Sigmoid colon (tissue), 4 donors: ENCODE data around the gene ZNF691.
"Not testable (repeated sequence)": the region's sequence is repeated elsewhere in the genome, so short reads cannot be mapped to it uniquely, and the experiment has no call there.

Source experiments
- EP300 ChIP-seq, 4 donors: sonication (generic); formaldehyde crosslinking; IDR thresholded peaks; one replicate each; pipeline ENCODE4 v1.6.1; 2017; ENCODE audit warnings: antibody characterized with exemption in 4 of 4
- POLR2A ChIP-seq, 2 donors: fragments of 450-650 bp; IDR thresholded peaks; one replicate each; pipeline ENCODE4 v1.6.1; 2016; ENCODE audit warnings: antibody characterized with exemption in 2 of 2, mild to moderate bottlenecking in 2 of 2, moderate library complexity in 2 of 2
- POLR2AphosphoS5 ChIP-seq, 4 donors: sonication (generic); formaldehyde crosslinking; IDR thresholded peaks; one replicate each; pipeline ENCODE4 v1.6.1; 2017; ENCODE audit warnings: antibody characterized with exemption in 4 of 4
- TF ChIP-seq, protein P1 (sequence below), 4 experiments: fragments of 450-650 bp in 3 of 4; fragments of 200-600 bp in 1 of 4; IDR thresholded peaks; one replicate each; pipeline ENCODE4 v1.5.1; 2016 to 2019; ENCODE audit warnings: antibody characterized with exemption in 4 of 4, mild to moderate bottlenecking in 3 of 4, moderate library complexity in 2 of 4

DNA sequence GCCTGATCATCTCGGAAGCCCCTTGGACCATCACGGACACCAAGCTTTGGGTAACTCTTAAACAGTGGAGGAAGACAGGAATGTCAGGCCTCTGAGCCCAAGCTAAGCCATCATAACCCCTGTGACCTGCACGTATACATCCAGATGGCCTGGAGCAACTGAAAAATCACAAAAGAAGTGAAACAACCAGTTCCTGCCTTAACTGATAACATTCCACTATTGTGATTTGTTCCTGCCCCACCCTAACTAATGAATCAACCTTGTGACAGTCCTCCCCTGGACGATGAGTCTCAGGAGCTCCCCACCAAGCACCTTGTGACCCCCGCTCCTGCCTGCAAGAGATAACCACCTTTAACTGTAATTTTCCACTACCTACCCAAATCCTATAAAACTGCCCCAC lies 13.0 kb downstream of the ZNF691 start:
- not testable (repeated sequence) for TF ChIP-seq POLR2A, POLR2AphosphoS5, EP300 (IDR thresholded peaks at IDR 0.05)
- TF ChIP-seq, protein P1, sequence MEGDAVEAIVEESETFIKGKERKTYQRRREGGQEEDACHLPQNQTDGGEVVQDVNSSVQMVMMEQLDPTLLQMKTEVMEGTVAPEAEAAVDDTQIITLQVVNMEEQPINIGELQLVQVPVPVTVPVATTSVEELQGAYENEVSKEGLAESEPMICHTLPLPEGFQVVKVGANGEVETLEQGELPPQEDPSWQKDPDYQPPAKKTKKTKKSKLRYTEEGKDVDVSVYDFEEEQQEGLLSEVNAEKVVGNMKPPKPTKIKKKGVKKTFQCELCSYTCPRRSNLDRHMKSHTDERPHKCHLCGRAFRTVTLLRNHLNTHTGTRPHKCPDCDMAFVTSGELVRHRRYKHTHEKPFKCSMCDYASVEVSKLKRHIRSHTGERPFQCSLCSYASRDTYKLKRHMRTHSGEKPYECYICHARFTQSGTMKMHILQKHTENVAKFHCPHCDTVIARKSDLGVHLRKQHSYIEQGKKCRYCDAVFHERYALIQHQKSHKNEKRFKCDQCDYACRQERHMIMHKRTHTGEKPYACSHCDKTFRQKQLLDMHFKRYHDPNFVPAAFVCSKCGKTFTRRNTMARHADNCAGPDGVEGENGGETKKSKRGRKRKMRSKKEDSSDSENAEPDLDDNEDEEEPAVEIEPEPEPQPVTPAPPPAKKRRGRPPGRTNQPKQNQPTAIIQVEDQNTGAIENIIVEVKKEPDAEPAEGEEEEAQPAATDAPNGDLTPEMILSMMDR (IDR thresholded peaks at IDR 0.05): not testable (repeated sequence)
